SH-SY5Y (cell line): ENCODE measurements around the gene DSCAM.

Source experiments
- GATA2 ChIP-seq: IDR thresholded peaks from 2 replicates; pipeline ENCODE4 v1.6.1; 2011; ENCODE audit warnings: mild to moderate bottlenecking, low read depth, low read length
- GATA3 ChIP-seq: IDR thresholded peaks from 2 replicates; pipeline ENCODE4 v1.6.1; 2011; ENCODE audit warnings: low read depth, mild to moderate bottlenecking, low read length, moderate library complexity

- TF ChIP-seq GATA2 (no peak), GATA3 (no peak)
Measured at GRCh38 chr21:40853956-40854688, 7.2 kb upstream of the DSCAM start.
